LNCaP clone FGC (cell line): Measurements from ENCODE around the gene GUCA2B.

Experiments used
- DNase-seq: peaks from one replicate; pipeline ENCODE4 v3.0.0-alpha.2; 2011; ENCODE audit warnings: low read depth
- H3K4me3 ChIP-seq: 2 replicates; pipeline ENCODE4 v1.5.1; 2011; ENCODE audit warnings: mild to moderate bottlenecking, low read depth, low read length, control low read depth
- TF ChIP-seq, protein P1 (sequence below): IDR thresholded peaks from 2 replicates; pipeline ENCODE4 v1.5.1; 2012; ENCODE audit warnings: mild to moderate bottlenecking; ENCODE audit not compliant: control insufficient read depth, insufficient read depth; ENCODE audit errors: extremely low read depth

GUCA2B gene

DNA sequence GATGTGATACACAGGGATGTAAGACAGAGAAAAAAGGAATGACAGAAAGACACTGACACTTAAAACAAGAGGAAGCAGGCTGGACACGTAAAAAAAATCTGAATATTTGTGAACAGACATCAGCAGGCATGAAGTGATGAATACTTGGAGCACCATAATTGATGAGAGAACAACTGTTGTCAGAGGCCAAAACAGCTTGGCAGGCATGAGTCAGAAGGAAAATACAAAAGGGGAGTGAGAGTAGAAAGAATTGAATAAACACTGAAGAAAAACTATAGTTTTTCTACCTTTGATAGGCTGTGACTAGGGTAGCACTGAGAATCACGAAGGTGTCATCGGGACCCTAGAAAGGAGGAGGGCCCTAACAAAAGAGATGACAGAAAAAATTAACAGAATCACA lies 32.9 kb downstream of the GUCA2B start:
- H3K4me3 ChIP-seq = no peak overlapping the region
- DNase-seq = no peak
- TF ChIP-seq, protein P1, sequence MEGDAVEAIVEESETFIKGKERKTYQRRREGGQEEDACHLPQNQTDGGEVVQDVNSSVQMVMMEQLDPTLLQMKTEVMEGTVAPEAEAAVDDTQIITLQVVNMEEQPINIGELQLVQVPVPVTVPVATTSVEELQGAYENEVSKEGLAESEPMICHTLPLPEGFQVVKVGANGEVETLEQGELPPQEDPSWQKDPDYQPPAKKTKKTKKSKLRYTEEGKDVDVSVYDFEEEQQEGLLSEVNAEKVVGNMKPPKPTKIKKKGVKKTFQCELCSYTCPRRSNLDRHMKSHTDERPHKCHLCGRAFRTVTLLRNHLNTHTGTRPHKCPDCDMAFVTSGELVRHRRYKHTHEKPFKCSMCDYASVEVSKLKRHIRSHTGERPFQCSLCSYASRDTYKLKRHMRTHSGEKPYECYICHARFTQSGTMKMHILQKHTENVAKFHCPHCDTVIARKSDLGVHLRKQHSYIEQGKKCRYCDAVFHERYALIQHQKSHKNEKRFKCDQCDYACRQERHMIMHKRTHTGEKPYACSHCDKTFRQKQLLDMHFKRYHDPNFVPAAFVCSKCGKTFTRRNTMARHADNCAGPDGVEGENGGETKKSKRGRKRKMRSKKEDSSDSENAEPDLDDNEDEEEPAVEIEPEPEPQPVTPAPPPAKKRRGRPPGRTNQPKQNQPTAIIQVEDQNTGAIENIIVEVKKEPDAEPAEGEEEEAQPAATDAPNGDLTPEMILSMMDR = no peak

DNA sequence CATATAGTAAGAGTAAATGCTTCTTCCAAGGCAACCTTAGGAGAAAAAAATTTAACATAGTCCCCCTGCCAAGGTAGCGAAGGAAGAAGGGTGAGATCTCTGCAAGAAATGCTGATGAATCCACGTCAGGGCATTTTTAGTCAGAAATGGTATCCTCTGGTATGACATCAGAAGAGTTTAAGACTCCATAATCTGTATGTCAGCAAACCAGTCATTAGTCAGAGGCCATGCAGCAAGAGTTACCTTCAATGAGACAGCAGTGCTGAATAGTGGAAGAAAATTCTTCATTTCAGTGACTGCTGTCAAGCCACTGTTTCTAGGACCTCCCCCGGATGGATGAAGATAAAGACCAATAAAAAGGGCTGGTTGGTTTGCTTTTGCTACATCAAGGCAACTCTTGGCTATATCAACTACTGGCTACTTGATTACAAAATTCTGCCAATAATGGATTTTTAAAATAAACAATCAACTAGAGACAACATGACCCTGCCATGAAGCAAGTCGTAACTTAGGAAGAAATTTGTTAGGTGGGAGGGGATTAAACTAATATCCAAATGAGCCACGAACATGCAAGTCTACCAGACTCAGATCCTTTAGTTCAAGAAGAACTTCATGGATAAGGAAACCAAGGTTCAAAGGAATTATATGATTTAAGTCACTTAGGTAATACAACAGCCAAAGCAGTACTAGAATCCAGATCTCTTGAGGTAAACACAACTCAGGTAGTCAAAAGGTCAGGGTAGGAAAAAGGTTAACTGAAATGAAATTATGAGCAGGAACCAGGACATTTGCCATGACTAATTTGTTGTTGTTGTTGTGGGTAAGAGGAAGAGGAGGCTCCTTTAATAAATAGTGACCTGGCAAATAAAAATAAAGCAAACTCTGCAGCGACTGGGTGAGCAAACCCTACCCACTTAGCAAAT lies 37.0 kb downstream of the GUCA2B start:
- no peak overlapping the region for H3K4me3 ChIP-seq
- TF ChIP-seq, protein P1 = no peak
- DNase-seq = no peak

DNA sequence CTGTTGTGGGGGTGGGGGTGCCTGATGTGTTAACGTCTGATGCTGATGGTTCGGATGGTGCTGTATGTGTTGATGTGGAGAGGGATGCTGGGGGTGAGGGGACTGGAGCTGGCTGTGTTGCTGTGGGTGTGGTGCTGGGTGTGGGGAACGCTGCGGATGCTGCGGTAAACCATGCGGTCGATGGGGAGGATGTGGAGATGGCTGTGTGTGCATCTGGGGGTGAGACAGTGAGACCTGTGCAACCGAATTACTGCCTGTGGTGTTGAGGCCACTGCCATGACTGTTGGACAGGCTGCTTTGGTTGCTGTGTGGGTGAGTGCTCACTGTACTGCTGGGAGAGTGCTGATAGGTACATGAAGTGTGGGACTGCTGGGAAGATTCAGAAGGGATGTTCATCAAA lies 38.1 kb downstream of the GUCA2B start:
- TF ChIP-seq, protein P1 = no peak
- DNase-seq = no peak
- H3K4me3 ChIP-seq = no peak overlapping the region

DNA sequence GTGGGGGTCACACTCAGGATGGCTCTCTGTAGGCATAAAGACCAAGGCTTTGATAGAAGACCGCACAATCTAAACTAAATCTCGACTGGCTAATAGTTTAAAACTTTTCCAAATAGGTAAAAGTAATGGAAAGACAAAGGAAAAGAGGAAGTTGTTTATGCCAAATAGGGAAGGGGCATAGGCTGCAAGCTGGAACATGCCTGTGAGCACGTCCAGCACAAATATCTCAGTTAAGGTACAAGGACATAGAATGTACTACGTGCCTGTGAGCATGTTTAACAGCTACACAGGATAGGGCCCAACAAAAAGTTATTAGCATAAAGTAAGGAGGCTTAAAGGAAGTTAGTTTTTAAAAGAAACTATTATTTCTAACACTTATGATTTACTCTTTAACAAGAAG lies 38.9 kb downstream of the GUCA2B start:
- TF ChIP-seq, protein P1 = no peak
- DNase-seq = no peak
- H3K4me3 ChIP-seq = no peak overlapping the region

DNA sequence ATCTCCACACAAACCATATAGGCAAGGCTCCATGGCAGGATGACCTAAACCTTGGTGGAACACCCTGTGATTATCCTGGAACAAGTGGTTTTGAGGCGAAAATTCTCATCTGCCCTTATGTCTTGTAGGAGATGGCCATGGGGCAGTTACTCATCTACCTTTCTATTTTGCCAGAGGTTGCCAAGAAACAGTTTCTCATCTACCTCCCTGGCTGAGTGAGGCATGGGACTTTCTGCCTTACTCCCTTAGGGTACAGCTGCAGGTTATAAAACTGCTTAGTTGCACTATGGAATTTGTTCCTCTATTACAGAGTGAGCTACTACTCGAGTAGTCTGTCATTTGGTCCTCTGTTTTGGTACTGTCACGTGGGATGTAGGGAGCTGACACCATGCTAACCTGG lies 42.6 kb downstream of the GUCA2B start:
- no peak for DNase-seq
- TF ChIP-seq, protein P1 = no peak

DNA sequence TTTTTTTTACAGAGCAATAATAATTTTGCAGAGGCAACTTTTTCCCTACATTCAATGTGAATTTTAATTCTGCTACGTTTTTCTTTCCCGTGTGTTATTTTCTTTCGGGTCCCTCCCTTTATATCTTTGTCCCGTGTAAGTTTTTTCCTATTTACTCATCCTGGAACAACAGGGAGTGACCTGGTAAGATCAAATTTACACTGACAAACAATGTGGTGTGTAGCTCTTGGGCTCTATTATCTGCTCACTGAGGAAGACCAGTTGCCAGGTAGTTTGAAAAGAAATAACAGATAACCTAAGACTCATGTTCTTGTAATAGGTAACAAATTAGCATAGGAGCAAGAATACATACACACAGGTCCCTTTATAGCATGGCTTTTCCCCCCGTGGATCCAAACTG lies 45.0 kb downstream of the GUCA2B start:
- no peak overlapping the region for H3K4me3 ChIP-seq
- TF ChIP-seq, protein P1 = no peak
- DNase-seq = no peak

More for the DNA sequence above, 42.6 kb downstream of the GUCA2B start:
- H3K4me3 ChIP-seq = no peak overlapping the region
